ENCODE results near the gene CCL8.

The CCL8 gene

DNA sequence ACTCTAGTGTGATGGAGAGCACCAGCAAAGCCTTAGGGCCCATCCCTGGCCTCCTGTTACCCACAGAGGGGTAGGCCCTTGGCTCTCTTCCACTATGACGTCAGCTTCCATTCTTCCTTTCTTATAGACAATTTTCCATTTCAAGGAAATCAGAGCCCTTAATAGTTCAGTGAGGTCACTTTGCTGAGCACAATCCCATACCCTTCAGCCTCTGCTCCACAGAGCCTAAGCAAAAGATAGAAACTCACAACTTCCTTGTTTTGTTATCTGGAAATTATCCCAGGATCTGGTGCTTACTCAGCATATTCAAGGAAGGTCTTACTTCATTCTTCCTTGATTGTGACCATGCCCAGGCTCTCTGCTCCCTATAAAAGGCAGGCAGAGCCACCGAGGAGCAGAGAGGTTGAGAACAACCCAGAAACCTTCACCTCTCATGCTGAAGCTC, at the start of gene CCL8:
Gene CCL8, plus strand, starts transcription at position 397 of the 445 bp plus-strand sequence. CDS start 67 bp downstream, outside the sequence.
- DNase-seq (ENCODE audit: low read depth, low spot score): no peak

DNA sequence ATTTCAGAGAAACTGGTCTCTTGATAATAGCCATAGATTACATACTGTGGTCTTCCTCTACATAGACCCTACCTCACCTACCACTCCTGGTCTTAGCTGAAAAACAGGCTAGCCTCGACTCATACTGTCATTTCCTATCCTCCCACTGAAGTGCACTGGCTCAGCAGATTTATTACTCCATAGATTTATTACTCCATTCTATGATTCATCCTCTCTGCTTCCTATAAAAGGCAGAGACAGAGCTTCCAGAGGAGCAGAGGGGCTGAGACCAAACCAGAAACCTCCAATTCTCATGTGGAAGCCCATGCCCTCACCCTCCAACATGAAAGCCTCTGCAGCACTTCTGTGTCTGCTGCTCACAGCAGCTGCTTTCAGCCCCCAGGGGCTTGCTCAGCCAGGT, 49.3 kb upstream of the CCL8 start, which contains the start of gene CCL7:
Gene CCL7, plus strand, starts transcription at position 253 of the 400 bp plus-strand sequence. Its CDS starts 70 bp downstream, at position 323.
- DNase-seq (ENCODE audit: low read depth, low spot score): no peak

DNA sequence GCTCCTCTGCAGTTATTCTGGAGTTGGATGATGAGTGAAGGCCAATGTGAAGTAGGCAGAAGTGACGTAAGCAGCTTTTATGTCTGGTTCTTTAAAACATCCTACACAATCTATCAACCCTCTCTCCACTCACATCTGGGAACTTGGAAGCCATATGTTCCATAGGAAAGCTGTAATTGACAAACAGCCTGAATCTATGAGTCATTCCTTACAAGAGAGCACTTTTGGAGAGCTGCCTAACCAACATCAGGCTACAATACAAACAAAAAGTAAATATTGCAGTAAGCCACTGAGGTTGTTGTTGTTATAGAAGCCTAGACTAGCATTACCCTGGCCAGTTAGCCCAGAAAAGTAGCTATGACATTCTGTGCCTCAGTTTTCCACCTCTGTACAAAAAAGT, 43.4 kb upstream of the CCL8 start:
- DNase-seq (ENCODE audit: low read depth, low spot score): peak; percentile 89

DNA sequence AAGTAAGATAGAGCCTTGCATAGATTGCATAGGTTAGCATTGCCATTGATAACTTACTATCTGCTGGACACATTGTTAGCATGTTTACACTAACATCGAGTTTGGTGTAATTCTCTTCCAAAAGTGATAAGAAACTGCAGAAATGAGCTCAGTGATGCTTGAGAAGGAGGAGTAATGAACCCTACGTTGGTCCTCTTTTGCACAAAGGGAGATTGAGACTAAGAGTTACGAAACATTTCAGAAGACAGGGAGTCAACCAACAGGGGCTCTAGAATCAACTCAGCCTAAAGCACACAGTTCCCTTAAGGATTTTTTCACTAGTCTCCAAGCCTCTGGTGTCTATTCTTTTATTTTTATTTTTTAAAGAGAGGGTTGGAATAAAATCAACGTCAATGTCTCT, 42.4 kb upstream of the CCL8 start:
- DNase-seq (ENCODE audit: low read depth, low spot score): no peak

DNA sequence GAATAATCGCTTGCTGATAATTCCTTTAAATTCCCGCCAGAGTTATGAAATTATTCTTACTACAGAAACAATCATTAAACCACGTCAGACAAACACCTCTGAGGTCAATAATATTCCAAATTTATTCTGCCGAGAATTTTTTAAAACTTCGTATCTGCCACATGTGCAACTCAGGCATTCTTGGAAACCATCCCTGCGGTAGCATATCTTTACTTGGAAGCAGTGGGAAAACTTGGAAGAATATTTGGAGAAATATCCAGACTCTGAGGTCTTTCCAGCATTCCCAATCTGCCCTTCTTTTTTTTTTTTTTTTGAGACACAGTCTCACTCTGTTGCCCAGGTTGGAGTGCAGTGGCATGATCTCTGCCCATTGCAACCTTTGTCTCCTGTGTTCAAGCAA, 35.7 kb upstream of the CCL8 start:
- no peak for DNase-seq (ENCODE audit: low read depth, low spot score)

DNA sequence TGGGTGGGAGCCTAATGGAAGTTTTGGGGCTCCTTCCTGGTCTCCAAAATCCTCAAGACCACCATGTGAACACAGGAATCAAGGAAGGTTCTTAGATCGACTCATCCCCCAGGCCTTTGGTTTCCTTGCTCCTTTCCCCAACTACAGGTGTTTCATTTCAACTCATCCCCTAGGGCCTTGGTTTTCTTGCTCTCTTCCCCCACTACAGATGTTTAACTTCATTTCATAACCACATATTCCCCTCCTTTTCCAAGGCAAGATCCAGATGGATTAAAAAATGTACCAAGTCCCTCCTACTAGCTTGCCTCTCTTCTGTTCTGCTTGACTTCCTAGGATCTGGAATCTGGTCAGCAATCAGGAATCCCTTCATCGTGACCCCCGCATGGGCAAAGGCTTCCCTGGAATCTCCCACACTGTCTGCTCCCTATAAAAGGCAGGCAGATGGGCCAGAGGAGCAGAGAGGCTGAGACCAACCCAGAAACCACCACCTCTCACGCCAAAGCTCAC, 33.9 kb upstream of the CCL8 start, which contains the start of gene CCL11:
Gene CCL11, plus strand, starts transcription at position 457 of the 507 bp plus-strand sequence. CDS start 67 bp downstream, outside the sequence.
- DNase-seq (ENCODE audit: low read depth, low spot score): no peak

DNA sequence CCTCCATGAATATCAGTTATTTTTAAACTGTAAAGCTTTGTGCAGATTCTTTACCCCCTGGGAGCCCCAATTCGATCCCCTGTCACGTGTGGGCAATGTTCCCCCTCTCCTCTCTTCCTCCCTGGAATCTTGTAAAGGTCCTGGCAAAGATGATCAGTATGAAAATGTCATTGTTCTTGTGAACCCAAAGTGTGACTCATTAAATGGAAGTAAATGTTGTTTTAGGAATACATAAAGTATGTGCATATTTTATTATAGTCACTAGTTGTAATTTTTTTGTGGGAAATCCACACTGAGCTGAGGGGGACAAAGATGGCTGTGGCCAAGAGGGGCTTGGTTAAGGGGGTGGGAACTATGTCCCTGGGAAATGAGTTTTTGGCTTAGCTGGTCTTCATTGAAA, 31.4 kb upstream of the CCL8 start:
- DNase-seq (ENCODE audit: low read depth, low spot score): no peak

DNA sequence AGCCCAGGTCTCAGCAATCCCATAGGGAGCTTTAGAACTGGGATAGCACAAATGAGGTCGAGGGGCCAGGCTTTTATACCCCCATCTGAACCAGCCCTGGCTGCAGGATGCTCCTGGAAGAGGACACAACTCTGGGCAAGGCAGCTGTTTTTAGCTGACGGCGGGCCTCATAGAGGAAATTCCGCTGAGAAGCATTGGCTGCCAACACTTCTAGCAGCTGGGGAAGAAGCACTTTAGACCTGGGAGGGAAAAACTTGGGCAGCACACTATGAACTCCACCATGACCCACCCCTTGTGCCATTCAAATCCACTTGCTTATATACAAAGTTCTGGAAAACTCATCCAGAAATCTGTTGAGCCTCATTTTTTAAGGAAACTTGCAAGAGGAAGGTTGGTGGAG, 28.6 kb upstream of the CCL8 start:
- DNase-seq (ENCODE audit: low read depth, low spot score): no peak

DNA sequence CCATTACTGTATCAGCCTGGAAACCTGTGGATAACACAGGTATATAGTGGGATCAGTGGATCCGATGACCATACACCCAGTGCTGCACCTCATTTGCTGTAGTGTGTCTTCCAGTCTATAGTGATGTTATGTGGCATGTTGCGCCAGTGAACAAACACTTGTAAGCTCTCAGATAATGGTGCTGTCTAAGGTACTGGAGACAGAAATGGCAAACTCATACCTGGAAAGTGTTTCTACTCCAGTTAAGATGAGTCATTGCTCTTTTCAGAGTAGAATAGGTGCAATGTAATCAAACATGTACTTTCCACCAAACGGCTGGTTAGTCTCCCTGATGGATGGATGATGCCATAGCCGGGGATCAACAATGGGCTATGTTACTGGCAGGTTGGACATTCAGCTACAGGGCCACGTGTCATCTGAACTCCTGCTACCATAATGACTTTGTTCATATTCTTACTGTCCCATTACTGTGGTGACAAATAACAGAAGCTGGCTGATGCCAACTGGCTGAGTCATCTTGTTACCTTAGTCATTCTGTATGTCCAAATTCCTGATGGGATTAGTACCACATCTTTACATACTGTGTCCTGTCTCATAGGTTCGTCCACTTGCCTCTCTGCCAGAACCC, 27.4 kb upstream of the CCL8 start:
- DNase-seq (ENCODE audit: low read depth, low spot score): peak; percentile 41

DNA sequence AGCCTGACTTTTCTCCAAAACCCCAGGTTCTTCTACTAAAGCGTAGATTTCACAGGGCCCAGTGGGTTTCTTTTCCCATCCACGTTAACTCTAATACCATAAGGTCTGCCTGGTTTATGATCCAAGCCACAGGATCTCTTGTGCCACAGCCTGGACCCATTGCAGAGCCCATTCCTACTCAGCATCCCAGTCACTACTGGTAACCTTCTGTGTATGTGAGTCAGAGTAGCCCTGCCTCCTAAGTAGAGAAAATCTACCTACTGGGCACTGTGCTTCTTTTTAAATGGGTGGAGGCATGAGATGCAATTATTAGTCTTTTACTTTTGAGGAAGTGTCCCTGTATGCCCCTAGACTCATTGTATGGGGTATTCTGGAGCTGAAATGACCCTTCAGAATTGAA, 20.2 kb upstream of the CCL8 start:
- no peak for DNase-seq (ENCODE audit: low read depth, low spot score)

DNA sequence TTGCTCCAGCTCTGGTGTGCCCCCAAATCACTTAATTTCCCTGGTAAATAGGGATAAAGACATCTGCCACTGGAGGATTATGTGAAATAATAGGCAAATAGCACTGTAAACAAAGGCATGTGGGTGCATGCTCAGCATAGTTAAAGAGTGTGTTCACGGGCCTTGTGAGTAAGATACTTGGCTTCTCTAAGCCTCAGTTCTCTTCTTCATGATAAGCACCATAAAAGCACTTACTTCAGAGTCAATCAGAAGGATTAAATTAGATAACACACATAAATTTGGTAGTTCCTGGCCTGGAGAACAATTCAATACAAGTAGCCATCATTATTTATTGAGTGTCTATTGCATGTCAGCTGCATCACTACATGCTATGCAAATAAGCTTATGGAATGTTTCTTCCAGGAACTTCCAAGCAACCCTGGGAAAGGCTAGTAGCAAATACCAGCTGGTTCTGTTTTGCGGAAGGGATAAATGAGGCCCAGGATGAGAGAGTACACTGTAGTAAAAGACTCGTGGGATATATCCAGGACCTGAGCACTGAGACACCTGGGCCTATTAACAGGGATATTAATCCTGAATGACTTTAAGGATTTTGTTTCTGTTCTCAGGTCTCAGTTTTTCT, 19.2 kb upstream of the CCL8 start:
- peak; percentile 60 for DNase-seq (ENCODE audit: low read depth, low spot score)

DNA sequence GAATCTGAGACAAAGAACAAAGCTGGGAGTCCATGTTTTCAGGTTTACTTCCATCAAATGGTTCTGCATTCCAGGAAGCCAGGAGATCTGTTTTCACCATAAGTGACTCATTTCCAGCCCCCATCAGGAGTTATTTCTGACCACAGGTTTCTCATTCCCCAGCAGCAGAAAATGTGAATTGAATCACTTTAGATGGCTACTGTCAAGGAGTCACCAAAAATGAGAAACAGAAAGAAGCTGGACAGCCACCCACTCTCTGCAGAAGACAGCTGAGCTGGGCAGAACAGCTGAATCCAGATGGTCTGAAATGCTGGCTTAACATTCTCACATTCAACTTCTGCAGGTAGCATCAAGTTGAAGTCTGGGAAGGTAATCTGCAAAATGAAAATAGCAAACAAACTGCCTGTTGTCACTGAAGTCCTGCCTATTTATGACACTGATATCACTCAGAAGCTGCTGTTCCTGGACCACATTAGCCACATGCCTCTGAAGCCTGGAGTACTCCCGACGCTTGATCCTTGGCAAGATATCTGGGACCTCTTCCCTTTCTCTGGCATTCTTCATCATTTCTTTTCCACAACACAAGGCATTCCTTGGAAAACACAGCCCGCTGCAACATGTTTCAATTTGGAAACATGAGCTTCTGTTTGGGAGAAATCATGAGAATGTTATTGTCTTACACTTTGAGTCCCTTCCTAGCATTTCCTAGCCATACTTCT, 18.4 kb upstream of the CCL8 start:
- peak; percentile 84 for DNase-seq (ENCODE audit: low read depth, low spot score)

DNA sequence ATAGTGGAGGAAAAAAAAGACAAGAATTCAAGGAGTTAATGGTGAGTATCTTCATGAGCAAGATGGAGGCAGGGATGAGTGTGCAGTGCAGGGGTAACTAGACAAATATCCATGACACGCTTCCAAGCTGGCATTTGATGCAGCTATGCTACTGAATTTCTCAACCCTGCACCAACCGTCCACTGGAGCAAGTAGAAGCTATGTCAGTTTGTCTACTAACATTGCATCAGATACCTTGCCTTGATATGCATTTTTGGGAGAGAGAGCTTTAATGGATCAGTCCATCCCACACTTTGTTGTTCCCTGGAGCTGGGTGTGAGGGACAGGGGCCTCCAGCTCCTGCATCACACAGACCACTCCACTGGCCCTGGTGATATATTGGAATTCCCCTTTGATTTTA, 17.2 kb upstream of the CCL8 start:
- DNase-seq (ENCODE audit: low read depth, low spot score): no peak

DNA sequence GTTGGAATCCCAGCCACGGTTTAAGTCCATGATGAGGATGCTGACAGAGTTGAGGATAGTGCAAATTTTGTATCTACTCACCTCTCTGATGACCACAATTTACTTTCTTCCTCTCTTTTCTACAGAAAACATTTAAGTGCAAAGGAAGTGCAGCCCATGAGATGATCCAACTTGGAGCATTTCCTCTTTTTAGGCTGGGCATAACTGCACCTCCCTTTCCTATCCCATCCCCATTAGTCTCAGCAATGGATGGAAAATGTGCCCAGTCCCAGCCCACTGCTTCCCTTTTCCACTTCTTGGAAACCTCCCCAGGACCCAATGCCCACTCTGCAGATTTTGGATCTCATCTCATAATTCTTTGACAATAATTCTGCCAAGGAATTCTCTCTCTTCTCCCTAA, 16.6 kb upstream of the CCL8 start:
- DNase-seq (ENCODE audit: low read depth, low spot score): no peak

DNA sequence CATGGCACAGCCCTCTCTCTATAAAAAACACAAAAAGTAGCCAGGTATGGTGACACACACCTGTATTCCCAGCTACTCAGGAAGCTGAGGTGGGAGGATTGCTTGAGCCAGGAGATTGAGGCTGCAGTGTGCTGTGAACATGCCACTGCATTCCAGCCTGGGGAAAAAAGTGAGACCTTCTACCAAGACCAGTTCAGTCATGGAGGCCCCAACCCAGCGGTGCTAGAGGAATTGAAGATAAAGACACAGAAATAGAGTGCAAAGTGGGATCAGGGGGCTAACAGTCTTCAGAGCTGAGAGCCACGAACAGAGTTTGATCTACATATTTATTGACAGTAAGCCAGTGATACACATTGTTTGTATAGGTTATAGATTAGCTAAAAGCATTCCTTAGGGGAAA, 15.6 kb upstream of the CCL8 start:
- no peak for DNase-seq (ENCODE audit: low read depth, low spot score)

DNA sequence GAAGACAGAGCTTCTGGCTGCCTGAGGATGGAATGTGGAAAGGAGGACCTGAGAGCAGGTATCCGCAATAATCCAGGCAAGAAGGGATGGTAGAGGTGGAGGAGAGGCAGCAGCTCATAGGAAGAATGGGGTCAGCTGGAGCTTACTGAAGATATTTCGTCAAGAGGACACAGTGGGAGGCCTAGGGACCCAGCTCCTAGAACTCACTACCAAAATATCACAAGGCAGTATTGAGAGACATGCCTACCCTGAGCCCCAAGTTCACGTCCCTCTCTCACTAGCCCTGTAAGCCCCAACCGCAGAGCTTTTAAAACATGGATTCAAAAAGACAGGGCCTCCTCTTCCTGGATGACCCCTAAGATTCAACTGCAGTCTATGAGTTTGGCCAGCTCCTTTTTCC, 14.2 kb upstream of the CCL8 start:
- no peak for DNase-seq (ENCODE audit: low read depth, low spot score)

DNA sequence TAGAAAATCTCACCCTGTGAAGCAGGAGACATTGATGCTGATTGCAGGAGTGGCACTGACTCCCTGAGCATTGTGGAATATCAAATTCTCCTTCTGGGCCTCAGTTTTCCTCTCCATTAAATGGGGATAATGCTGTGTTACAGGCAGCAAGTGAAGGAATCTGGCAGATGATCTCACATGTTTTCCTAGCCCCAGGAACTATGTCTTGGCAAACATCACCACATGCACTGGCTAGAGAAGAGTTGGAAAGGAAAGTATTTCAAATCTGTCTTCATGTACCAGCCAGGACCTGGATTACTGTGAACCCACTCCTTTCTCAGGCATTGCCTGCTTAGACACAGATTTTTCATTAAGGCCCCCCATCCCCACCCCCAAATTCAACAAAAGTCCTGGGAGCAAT, 13.6 kb upstream of the CCL8 start:
- DNase-seq (ENCODE audit: low read depth, low spot score): peak; percentile 17

DNA sequence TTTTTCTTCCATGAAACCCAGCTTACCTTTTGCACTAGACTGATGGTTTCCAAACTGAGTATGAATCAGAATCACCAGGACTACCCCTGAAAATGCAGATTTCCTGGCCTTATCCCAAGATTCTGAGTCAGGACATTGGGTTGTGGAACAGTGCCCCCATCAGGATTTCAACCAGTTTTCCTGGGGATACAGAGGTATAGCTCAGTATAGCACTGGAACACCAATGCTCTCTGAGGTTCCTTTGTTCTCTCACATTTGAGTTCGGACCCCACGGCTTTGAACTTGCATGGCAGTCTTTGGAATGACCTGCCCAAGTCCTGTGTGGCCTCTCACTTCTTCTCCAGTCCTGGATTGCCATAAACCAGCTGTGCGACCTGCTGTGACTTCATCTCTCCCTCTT, 12.8 kb upstream of the CCL8 start:
- DNase-seq (ENCODE audit: low read depth, low spot score): peak; percentile 89

DNA sequence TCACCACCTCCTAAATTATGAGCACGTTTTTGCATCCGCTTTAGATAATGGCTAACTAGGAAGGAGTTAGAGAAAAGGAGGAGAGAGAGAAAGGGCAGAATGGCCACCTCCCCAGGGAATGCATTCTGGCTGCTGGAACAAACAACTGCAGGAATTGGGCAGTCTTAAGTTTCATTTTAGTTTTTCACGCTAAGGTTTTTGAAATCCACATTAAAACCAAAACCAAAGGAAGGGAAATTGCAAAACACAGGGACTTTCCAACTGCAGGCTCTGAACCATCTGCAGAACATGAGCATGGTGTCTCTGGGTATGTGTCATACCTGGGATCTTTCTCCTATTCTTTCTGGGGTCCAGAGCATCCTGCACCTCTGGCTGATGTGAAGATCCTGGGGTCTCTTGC, 12.1 kb upstream of the CCL8 start:
- DNase-seq (ENCODE audit: low read depth, low spot score): no peak

DNA sequence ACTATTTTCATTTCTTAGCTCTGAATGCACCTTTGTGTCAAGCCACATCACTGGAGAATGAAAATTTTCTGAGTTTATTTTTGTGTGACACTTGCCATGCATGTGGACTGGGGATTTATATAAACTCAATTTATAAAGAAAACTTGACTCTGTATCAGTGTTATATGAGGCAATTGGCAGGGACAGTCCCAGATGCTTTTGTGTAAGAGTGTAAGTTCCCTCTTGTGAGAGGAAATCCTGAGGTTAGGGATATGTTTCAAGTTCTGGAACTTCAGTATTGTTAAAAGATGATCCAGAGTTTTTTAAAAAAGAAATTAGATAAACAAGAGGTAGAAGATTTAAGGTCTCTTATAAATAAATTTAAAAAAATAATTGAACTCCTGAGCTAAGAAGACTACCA, 10.9 kb upstream of the CCL8 start:
- no peak for DNase-seq (ENCODE audit: low read depth, low spot score)

DNA sequence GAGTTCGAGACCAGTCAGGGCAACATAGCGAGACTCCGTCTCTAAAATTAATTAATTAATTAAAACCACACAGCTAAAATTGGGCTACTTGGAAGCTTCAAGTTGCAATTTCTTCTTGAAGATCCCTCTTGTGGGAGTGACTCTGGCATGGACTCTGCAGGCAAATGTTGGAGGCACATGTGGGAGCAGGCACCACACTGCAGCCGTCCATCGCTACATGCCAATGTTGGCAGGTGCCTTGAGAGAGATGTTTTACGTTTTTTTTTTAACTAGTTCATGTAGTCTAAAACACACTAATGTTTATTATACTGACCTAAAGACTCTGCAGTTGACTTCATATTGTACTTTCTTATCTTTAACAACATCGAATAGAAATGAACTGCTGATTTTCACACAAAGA, 7.9 kb upstream of the CCL8 start:
- no peak for DNase-seq (ENCODE audit: low read depth, low spot score)

DNA sequence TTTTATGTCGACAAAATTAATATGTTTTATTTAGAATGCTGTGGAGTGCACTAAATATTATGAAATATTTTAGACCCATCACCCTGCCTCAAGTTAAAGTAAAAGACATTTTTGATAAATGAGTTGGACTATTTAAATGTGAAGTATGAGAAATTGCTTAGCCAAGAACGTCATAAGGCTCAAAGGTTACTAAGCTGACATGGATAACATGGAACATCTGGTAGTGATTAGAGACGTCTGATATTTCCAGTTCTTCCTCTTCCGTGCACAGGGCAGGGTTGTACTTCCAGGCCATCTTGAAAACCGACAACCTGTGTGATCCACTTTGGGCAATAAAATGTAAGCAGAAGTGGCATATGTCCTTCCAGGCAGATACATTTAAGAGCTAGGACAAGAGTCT, 7.2 kb upstream of the CCL8 start:
- DNase-seq (ENCODE audit: low read depth, low spot score): no peak

DNA sequence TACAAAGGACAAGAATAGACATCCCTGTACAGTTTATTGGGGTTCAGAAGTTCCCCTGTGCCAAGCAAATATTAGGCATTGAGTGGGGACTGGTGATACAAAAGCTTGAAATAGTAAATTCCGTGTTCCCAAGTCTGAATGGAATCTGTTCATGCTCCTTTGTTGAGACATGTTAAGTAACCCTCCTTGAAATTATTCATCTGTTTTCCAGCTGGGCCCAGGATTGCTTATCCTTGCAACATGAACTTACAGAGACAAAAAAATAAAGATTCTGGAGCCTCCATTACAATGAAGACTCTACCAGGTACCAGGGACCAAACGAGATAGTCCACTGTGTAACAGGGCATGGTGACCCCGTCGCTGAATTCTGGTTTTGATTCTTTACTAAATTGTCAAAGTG, 6.1 kb upstream of the CCL8 start:
- DNase-seq (ENCODE audit: low read depth, low spot score): no peak
